ENCODE results near the gene CNEP1R1.

The CNEP1R1 gene

DNA sequence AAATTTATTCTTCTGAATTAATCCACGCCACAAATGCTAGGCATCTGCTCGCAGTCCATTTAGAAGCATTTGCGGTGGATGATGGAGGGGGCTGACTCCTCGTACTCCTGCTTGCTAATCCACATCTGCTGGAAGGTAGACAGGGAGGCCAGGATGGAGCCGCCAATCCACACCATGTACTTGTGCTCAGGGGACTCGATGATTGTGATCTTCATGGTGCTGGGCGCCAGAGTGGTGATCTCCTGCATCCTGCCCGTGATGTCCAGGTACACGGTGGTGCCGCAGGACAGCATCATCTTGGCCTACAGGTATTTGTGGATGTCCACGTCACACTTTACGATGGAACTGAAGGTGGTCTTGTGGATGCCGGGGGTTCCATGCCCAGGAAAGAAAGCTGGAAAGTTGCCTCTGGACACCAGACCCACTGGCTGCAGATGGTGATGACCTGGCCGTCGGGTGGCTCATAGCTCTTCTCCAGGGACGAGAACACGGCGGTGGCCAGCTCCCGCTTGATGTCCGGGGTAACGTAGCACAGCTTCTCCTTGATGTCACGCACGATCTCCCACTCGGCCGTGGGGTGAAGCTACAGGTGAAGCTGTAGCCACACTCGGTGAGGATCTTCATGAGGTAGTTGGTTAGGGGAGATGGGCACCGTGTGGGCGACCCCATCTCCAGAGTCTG lies 33.2 kb downstream of the CNEP1R1 start:
- TF ChIP-seq, protein P1, sequence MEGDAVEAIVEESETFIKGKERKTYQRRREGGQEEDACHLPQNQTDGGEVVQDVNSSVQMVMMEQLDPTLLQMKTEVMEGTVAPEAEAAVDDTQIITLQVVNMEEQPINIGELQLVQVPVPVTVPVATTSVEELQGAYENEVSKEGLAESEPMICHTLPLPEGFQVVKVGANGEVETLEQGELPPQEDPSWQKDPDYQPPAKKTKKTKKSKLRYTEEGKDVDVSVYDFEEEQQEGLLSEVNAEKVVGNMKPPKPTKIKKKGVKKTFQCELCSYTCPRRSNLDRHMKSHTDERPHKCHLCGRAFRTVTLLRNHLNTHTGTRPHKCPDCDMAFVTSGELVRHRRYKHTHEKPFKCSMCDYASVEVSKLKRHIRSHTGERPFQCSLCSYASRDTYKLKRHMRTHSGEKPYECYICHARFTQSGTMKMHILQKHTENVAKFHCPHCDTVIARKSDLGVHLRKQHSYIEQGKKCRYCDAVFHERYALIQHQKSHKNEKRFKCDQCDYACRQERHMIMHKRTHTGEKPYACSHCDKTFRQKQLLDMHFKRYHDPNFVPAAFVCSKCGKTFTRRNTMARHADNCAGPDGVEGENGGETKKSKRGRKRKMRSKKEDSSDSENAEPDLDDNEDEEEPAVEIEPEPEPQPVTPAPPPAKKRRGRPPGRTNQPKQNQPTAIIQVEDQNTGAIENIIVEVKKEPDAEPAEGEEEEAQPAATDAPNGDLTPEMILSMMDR (IDR thresholded peaks at IDR 0.05; ENCODE audit: unreplicated experiment in 3 of 3) = no peak
- peaks cover 6% of the 10 kb centered on the region for H3K27me3 Mint-ChIP-seq (ENCODE audit: low read depth)
- no peaks in the 10 kb centered on the region for H3K4me1 Mint-ChIP-seq
- H3K36me3 Mint-ChIP-seq (ENCODE audit: low read depth) = no peaks in the 10 kb centered on the region
- H3K9me3 Mint-ChIP-seq = peaks cover 3% of the 10 kb centered on the region
- no peak overlapping the region for H3K4me3 Mint-ChIP-seq
- no peak overlapping the region for H3K27ac Mint-ChIP-seq

GRCh38 chr16:50059111-50059510 lies 34.1 kb downstream of the CNEP1R1 start:
- no peak overlapping the region for H3K27ac Mint-ChIP-seq
- TF ChIP-seq, protein P1 (IDR thresholded peaks at IDR 0.05; ENCODE audit: unreplicated experiment in 3 of 3) = no peak
- H3K36me3 Mint-ChIP-seq (ENCODE audit: low read depth) = no peaks in the 10 kb centered on the region
- peaks cover 6% of the 10 kb centered on the region for H3K27me3 Mint-ChIP-seq (ENCODE audit: low read depth)
- no peak overlapping the region for H3K4me3 Mint-ChIP-seq
- H3K9me3 Mint-ChIP-seq = peaks cover 3% of the 10 kb centered on the region
- H3K4me1 Mint-ChIP-seq = no peaks in the 10 kb centered on the region

DNA sequence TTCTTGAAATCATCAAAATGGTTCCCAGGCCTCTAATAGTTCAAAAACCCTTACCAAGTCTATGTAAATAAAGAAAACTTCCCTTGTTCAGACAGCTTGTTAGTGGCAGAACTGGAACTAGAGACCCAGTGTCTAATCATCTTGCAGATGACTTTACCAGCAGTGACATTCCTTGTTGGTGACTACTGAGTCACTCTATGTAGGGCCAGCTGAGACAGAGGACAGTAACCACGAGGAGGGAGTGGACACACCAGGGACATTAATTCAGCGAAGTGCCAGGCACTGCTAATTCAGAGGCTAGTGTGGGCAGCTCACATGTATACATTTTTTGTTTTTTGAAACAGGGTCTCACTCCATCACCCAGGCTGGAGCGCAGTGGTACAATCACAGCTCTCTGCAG lies 34.6 kb downstream of the CNEP1R1 start:
- no peak overlapping the region for H3K27ac Mint-ChIP-seq
- TF ChIP-seq, protein P1 (IDR thresholded peaks at IDR 0.05; ENCODE audit: unreplicated experiment in 3 of 3) = no peak
- H3K36me3 Mint-ChIP-seq (ENCODE audit: low read depth) = no peaks in the 10 kb centered on the region
- peaks cover 3% of the 10 kb centered on the region for H3K9me3 Mint-ChIP-seq
- peaks cover 6% of the 10 kb centered on the region for H3K27me3 Mint-ChIP-seq (ENCODE audit: low read depth)
- H3K4me3 Mint-ChIP-seq = no peak overlapping the region
- H3K4me1 Mint-ChIP-seq = no peaks in the 10 kb centered on the region

- no peak overlapping the region for H3K27ac Mint-ChIP-seq
- H3K27me3 Mint-ChIP-seq (ENCODE audit: low read depth) = peaks cover 9% of the 10 kb centered on the region
- H3K4me3 Mint-ChIP-seq = no peak overlapping the region
- no peaks in the 10 kb centered on the region for H3K36me3 Mint-ChIP-seq (ENCODE audit: low read depth)
- no peaks in the 10 kb centered on the region for H3K4me1 Mint-ChIP-seq
- TF ChIP-seq, protein P1 (IDR thresholded peaks at IDR 0.05; ENCODE audit: unreplicated experiment in 3 of 3) = no peak
- H3K9me3 Mint-ChIP-seq = peaks cover 3% of the 10 kb centered on the region
These were observed 36.3 kb downstream of the CNEP1R1 start for GRCh38 chr16:50061326-50061725.

GRCh38 chr16:50065241-50065623 lies 40.2 kb downstream of the CNEP1R1 start:
- TF ChIP-seq, protein P1 (IDR thresholded peaks at IDR 0.05; ENCODE audit: unreplicated experiment in 3 of 3) = no peak
- Mint-ChIP-seq H3K27ac (peak overlapping the region; percentile 86 to 88 (median 87)), H3K4me1 (peaks cover 25% of the 10 kb centered on the region), H3K36me3 (ENCODE audit: low read depth) (peaks cover 8% of the 10 kb centered on the region), H3K9me3 (no peaks in the 10 kb centered on the region), H3K27me3 (ENCODE audit: low read depth) (peaks cover 3% of the 10 kb centered on the region), H3K4me3 (peak overlapping the region; percentile 84 to 88 (median 87))

Data from nephron (organoid).